Gastrocnemius medialis (tissue), 4 donors: Measurements from ENCODE around the gene FAM174A.

Source experiments
- POLR2A ChIP-seq, 2 donors: fragments of 450-650 bp; IDR thresholded peaks; one replicate each; pipeline ENCODE4 v1.6.1; 2017; ENCODE audit warnings: antibody characterized with exemption in 2 of 2, mild to moderate bottlenecking in 2 of 2, moderate library complexity in 2 of 2
- TF ChIP-seq, protein P1 (sequence below), 5 experiments: fragments of 450-650 bp in 3 of 5; fragments of 200-600 bp in 2 of 5; sonication (generic) in 2 of 5; IDR thresholded peaks in 4 of 5; conservative IDR thresholded peaks in 1 of 5; 1 replicate in 4 of 5; 2 replicates in 1 of 5; pipeline ENCODE4 v1.5.1; 2016 to 2019; ENCODE audit warnings: antibody characterized with exemption in 5 of 5, mild to moderate bottlenecking in 3 of 5, moderate library complexity in 3 of 5

DNA sequence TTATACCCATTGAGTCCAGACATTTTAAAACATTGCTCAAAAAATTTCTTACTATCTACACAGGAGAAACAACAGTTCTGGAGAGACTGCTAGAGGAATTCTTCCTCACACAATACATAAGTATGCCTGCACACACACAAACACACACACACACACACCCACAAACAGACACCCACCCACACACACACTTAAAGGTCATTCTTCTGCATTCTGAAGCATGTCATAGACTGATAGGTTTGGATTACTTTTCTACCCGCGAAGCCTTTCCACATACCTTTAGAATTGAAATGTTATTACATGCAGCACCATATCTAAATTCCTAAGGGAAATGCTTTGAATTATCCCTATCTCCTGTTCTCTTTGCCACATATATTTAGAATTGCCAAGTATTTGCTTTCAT is 80.2 kb downstream of the FAM174A start:
- no peak for TF ChIP-seq POLR2A (IDR thresholded peaks at IDR 0.05)
- TF ChIP-seq, protein P1, sequence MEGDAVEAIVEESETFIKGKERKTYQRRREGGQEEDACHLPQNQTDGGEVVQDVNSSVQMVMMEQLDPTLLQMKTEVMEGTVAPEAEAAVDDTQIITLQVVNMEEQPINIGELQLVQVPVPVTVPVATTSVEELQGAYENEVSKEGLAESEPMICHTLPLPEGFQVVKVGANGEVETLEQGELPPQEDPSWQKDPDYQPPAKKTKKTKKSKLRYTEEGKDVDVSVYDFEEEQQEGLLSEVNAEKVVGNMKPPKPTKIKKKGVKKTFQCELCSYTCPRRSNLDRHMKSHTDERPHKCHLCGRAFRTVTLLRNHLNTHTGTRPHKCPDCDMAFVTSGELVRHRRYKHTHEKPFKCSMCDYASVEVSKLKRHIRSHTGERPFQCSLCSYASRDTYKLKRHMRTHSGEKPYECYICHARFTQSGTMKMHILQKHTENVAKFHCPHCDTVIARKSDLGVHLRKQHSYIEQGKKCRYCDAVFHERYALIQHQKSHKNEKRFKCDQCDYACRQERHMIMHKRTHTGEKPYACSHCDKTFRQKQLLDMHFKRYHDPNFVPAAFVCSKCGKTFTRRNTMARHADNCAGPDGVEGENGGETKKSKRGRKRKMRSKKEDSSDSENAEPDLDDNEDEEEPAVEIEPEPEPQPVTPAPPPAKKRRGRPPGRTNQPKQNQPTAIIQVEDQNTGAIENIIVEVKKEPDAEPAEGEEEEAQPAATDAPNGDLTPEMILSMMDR (IDR thresholded peaks at IDR 0.05 in 4 of 5, conservative IDR thresholded peaks at IDR 0.05 in 1 of 5): no peak
